Colonic mucosa (tissue), 4 donors: Measurements from ENCODE around the gene OVOL3. TPM values are rescaled to one million over a fixed set of nuclear protein-coding genes. Genes with fewer than 3 reads are reported as not detected.

ENCODE experiments used
- DNase-seq: peaks from one replicate; pipeline ENCODE4 v3.0.0-alpha.2; 2020
- H3K27ac ChIP-seq: fragments of 200-600 bp; one replicate; pipeline ENCODE4 v1.8.0; 2021
- H3K27me3 ChIP-seq: fragments of 200-600 bp; one replicate; pipeline ENCODE4 v1.8.0; 2021
- H3K36me3 ChIP-seq: fragments of 200-600 bp; one replicate; pipeline ENCODE4 v1.8.0; 2021
- H3K4me1 ChIP-seq: fragments of 200-600 bp; one replicate; pipeline ENCODE4 v1.8.0; 2021; ENCODE audit warnings: mild to moderate bottlenecking
- H3K4me3 ChIP-seq: fragments of 200-600 bp; one replicate; pipeline ENCODE4 v1.8.0; 2021
- H3K9ac ChIP-seq, 2 donors: one replicate each; pipeline ENCODE4 v1.7.0; 2013; ENCODE audit warnings: control low read depth in 2 of 2, low read depth in 2 of 2, low read length in 2 of 2
- H3K9me3 ChIP-seq: fragments of 200-600 bp; one replicate; pipeline ENCODE4 v1.8.0; 2021
- CTCF ChIP-seq: fragments of 200-600 bp; IDR thresholded peaks from one replicate; pipeline ENCODE4 v1.8.0; 2022; ENCODE audit warnings: antibody characterized with exemption, mild to moderate bottlenecking
- intact Hi-C: fragments of 100-400 bp; cut with DNase I; formaldehyde crosslinking; loops from one replicate; pipeline ENCODE4 v1.14.1; 2022
- total RNA-seq, 2 donors: library from RNA; stranded (reverse); fragmentation: NEBNext Ultra II Directional in 1 of 2; extraction: Animal tissue kit (Norgen Biotek cat#: 25700) in 1 of 2; gene quantifications; one replicate each; pipeline ENCODE4 v1.2.1, GENCODE V29; 2021
- donor health status: healthy.
- donor health status: DM: no; HTN: no; CAD: no.
- donor health status: DM: no; HTN: no; CAD: no.

Gene OVOL3
- total RNA-seq, 2 donors from 2014 or later: not detected

GRCh38 chr19:36106991-36107390 lies 4.0 kb upstream of the OVOL3 start:
- H3K9ac ChIP-seq: no peak overlapping the region
- no peak overlapping the region for H3K4me3 ChIP-seq
- no peaks in the 10 kb centered on the region for H3K9me3 ChIP-seq
- H3K36me3 ChIP-seq: no peaks in the 10 kb centered on the region
- intact Hi-C loops: no loop called here
- H3K4me1 ChIP-seq: no peaks in the 10 kb centered on the region
- DNase-seq: no peak
- H3K27ac ChIP-seq: no peak overlapping the region
- no peak for TF ChIP-seq CTCF
- no peaks in the 10 kb centered on the region for H3K27me3 ChIP-seq

- H3K27me3 ChIP-seq: no peaks in the 10 kb centered on the region
- no peak for DNase-seq
- peaks cover 3% of the 10 kb centered on the region for H3K4me1 ChIP-seq
- intact Hi-C loops: no loop called here
- TF ChIP-seq CTCF: no peak
- no peak overlapping the region for H3K9ac ChIP-seq
- H3K4me3 ChIP-seq: no peak overlapping the region
- no peak overlapping the region for H3K27ac ChIP-seq
- no peaks in the 10 kb centered on the region for H3K36me3 ChIP-seq
- H3K9me3 ChIP-seq: no peaks in the 10 kb centered on the region
Observed at GRCh38 chr19:36108684-36109083, 2.3 kb upstream of the OVOL3 start.

- no peak for DNase-seq
- no peaks in the 10 kb centered on the region for H3K9me3 ChIP-seq
- H3K9ac ChIP-seq: peak overlapping the region in 1 of 2 donors; percentile 20
- TF ChIP-seq CTCF: no peak
- H3K27me3 ChIP-seq: no peaks in the 10 kb centered on the region
- peaks cover 12% of the 10 kb centered on the region for H3K4me1 ChIP-seq
- no peak overlapping the region for H3K4me3 ChIP-seq
- no peak overlapping the region for H3K27ac ChIP-seq
- intact Hi-C loops: loop anchor here (10.0 kb wide), 2 partner anchors 56 to 96 kb away; partner anchors contain the start of genes ALKBH6, THAP8 and WDR62
- H3K36me3 ChIP-seq: no peaks in the 10 kb centered on the region
Observed at GRCh38 chr19:36111200-36111539, 227 bp downstream of the OVOL3 start.

GRCh38 chr19:36112678-36113077 lies 1.7 kb downstream of the OVOL3 start:
- no peak for DNase-seq
- Histone ChIP-seq H3K9ac (no peak overlapping the region), H3K9me3 (no peaks in the 10 kb centered on the region), H3K27ac (no peak overlapping the region), H3K4me1 (peaks cover 13% of the 10 kb centered on the region), H3K36me3 (no peaks in the 10 kb centered on the region), H3K4me3 (no peak overlapping the region), H3K27me3 (no peaks in the 10 kb centered on the region)
- no peak for TF ChIP-seq CTCF
- intact Hi-C loops: loop anchor here (10.0 kb wide), 2 partner anchors 58 to 98 kb away; partner anchors contain the start of genes ALKBH6, THAP8 and WDR62

GRCh38 chr19:36113425-36113824 lies 2.5 kb downstream of the OVOL3 start:
- TF ChIP-seq CTCF: no peak
- no peaks in the 10 kb centered on the region for H3K36me3 ChIP-seq
- peak overlapping the region; percentile 75 for H3K4me3 ChIP-seq
- H3K27ac ChIP-seq: no peak overlapping the region
- H3K9ac ChIP-seq: peak overlapping the region in 1 of 2 donors; percentile 86
- no peak for DNase-seq
- peaks cover 13% of the 10 kb centered on the region for H3K4me1 ChIP-seq
- no peaks in the 10 kb centered on the region for H3K9me3 ChIP-seq
- no peaks in the 10 kb centered on the region for H3K27me3 ChIP-seq
- intact Hi-C loops: loop anchor here (10.0 kb wide), 2 partner anchors 59 to 99 kb away; partner anchors contain the start of genes ALKBH6, THAP8 and WDR62
